GM19193 (cell line): ENCODE results near the gene USP31.

Source experiments
- POLR2A ChIP-seq: IDR thresholded peaks from 4 replicates; pipeline ENCODE4 v1.6.1; 2011; ENCODE audit not compliant: insufficient read depth, insufficient read length; ENCODE audit errors: extremely low read depth

The USP31 gene

GRCh38 chr16:23089111-23089510, 60.1 kb downstream of the USP31 start:
- no peak for TF ChIP-seq POLR2A

GRCh38 chr16:23088018-23088417, 61.2 kb downstream of the USP31 start:
- no peak for TF ChIP-seq POLR2A

DNA sequence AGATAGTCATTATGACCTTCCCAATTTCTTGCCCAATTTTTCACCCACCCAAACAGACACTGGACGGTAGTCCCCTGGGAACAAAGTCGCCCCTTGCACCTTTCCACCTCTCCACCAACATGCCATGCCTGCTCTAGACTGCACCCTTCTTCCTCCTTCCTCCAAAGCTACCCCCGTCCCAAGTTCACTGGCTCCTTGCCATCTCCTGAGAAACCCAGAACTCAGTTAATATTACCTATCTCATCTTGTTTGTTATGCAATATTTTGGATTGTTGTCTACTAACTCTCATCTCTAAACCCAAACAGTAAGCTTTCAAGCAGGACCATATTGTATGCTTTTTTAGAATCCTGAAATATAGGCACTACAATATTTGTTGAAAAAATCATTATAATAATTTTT, 63.3 kb downstream of the USP31 start:
- TF ChIP-seq POLR2A, result no peak

DNA sequence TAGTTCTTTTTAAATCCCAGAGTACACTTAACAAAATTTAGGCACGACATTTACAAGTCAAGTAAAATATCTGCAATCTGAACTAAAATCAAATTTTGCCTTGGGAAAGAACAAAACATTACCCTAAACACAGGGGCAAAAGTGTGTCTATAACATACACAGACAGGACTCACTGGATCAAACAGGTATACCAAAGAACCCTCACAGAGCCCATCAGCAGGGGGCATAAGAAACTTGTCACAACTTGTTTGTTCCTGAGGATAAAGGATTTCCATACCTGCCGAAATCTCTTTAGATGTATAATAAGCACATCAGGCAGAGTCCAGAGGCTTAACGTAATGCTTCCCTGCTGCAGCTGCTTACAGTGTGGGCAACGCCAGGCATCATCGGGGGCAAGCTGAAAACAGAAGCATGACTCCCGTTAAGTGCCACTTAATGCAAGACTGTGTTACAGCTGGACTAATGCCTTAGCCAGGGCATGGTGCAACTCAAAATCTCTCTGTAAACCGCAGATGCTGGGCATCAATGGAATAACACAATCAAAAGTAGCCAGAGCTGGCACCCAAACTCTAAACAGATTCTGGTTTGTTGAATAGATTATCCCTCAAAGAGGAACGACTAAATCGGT, 67.0 kb downstream of the USP31 start:
- no peak for TF ChIP-seq POLR2A

DNA sequence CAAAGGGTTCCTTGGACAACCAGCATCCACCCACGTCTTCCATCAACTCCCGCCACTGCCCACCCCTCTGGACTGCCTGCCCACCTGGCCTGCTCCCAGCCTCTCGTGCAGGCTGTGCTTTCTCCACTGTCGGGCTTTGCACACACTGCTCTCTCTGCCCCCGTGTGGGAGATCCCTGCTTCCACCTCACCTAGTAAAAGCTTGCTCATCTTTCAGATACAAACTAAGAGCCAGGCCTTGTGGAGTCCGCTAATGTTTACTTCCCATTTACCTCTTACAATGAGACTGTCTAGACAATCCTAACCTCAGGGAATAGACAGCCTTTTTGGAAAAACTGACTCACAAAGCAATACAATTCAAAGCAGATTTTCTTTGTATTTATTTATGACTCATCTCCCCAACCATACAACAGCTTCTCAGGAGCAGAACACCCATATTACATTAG, 67.6 kb downstream of the USP31 start:
- no peak for TF ChIP-seq POLR2A

DNA sequence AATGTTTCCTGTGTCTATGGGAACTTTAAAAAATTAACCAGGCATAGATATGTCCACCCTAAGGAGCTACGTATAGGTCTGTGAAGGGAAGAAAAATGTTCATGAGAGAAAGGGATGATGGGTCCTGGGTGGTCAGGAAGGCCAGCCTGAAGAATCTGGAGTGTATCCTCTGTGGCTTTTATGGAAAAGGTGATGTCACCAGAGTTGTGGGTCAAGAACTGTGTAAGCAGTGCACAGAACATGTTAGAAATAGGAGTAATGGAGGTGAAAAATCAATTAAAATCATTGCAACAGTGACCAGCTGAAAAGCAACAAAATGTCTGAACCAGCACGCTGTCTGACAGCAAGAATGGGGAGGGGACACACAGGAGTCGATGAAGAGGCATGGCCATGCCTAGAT, 68.5 kb downstream of the USP31 start:
- TF ChIP-seq POLR2A, result no peak

GRCh38 chr16:23080329-23080728, 68.9 kb downstream of the USP31 start:
- no peak for TF ChIP-seq POLR2A

- TF ChIP-seq POLR2A, result no peak
Observed at GRCh38 chr16:23079675-23080301, 69.5 kb downstream of the USP31 start.

DNA sequence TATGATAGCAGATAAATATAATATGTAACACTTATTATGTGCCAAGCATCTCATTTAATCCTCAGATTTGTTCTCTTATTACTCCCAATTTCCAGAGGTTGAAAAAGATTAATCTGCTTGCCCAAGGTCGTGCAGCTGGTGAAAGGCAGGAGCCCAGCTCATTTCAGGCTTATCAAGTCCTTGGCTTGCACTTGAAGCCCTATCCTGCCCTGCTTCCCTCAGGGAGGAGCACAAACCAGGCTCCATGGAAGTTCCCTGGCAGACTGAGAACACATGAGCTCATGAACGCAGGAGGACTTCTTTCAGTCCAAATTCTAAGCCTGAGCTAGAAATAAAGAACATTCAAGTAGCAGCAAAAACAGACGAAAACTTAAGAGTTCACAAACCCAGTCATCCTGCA, 74.8 kb downstream of the USP31 start:
- no peak for TF ChIP-seq POLR2A

DNA sequence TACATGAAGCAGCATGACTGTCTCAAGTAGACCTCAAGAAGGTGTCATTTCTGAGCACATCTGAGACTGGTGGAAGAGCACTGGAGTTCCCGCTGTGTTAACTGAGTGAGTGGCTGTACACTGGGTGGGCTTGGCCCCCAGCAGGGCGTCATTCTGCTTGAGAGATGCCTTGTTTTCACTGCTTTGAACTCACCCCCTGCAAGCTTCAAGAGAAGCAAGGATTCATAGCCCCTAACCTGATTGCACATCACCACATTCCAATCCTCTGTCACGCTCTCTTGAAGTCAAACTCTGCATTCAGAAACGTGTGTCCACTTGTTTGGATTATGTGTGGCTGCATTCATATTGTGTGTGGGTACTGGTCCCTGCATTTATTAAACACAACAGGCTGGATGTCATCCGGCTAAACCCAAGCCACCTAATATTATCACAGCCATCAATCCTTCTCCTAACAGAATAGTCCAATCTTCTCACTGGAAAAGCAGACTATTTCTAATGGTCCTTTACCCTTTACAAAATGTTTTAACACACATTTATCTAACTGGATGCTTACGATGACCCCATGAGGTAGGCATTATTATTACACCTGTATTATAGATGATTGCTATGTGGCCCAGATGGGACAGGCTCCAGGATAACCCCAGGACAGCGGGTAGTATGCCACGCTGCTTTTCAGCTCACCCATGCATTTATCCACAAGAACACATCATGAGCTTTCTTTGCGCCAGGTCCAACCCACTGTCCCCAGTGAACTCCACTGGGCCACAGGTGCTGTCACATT, 76.3 kb downstream of the USP31 start:
- TF ChIP-seq POLR2A, result no peak

DNA sequence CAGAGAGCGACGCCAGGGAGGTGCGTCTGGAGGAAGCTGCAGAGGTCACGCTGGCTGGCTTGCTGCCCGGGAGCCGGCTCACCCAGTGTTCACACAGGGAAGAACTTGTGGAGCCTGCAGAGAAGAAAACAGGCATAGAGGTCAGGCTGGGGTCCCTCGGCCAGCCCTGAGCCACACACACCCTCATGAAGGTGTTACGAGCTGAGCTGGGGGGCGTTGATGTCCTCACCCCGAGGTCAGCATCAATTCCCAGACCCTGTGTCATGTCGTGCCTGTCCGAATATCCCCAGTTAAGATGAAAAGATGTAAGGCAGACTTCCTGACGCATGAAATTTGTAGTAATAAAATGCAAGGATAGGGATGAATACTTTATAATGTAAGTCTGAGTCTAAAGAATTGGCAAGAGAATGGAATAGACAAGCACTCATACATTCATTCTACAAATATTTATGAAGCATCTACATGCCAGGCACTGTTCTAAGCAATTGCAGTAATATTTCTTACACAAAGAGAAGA, 77.1 kb downstream of the USP31 start:
- no peak for TF ChIP-seq POLR2A

GRCh38 chr16:23071196-23072083, 77.8 kb downstream of the USP31 start:
- TF ChIP-seq POLR2A, result no peak

- no peak for TF ChIP-seq POLR2A
Observed at GRCh38 chr16:23069844-23070243, 79.4 kb downstream of the USP31 start.

DNA sequence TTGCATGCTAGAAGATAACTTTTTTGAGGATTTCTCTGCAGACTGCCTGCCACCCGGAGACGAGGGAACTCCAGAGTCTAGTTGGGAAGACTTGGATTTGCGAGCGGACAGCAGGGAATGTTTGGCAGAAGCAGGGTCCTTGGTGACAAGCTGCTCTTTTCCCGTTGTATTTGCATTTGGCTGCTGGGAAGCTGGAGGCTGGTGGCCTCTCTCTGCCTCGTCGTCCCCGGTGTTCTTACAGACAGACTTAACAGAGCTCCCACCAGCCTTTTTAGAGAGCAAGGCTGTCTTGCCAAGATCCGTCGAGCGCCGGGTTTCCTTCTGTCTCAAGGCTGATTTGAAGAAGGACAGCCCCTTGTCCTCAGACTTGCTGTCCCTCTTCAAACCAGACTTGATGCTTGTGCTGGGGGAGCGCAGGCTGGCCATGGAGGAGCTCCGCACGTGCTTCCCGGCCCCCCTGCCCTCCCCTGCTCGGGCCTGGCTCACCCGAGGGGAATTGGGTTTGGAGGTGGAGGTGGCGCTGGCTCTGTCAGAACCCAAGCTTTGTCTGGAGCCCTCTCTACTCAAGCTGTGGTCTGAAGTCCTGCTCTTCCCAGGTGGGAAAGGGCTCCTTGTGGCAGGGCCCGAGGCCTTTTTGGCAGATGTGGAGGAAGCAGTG, 81.0 kb downstream of the USP31 start:
- no peak for TF ChIP-seq POLR2A
